Liver (tissue), 9 donors: ENCODE data around the gene AATK. TPM values are rescaled to one million over a fixed set of nuclear protein-coding genes. Genes with fewer than 3 reads are reported as not detected.

Experiments
- DNase-seq: peaks from one replicate; pipeline ENCODE4 v3.0.0-alpha.2; 2017; ENCODE audit warnings: low spot score
- H3K27ac ChIP-seq, 2 donors: one replicate each; pipeline ENCODE4 v1.7.0; 2013; ENCODE audit warnings: inconsistent platforms in 2 of 2, low read length in 2 of 2, control low read depth in 1 of 2, low read depth in 1 of 2, mild to moderate bottlenecking in 1 of 2
- H3K27me3 ChIP-seq, 4 donors: one replicate each; pipeline versions ENCODE4 v1.6.1 to v1.7.0; 2013; ENCODE audit warnings: low read length in 3 of 4, inconsistent platforms in 1 of 4, mild to moderate bottlenecking in 1 of 4, moderate library complexity in 1 of 4; ENCODE audit not compliant: control insufficient read depth in 4 of 4, insufficient read depth in 4 of 4
- H3K36me3 ChIP-seq, 4 donors: one replicate each; pipeline versions ENCODE4 v1.6.1 to v1.7.0; 2013; ENCODE audit warnings: low read length in 3 of 4, mild to moderate bottlenecking in 3 of 4, low read depth in 1 of 4, moderate library complexity in 1 of 4; ENCODE audit not compliant: control insufficient read depth in 4 of 4, insufficient read depth in 3 of 4
- H3K4me1 ChIP-seq, 4 donors: one replicate each; pipeline versions ENCODE4 v1.6.1 to v1.7.0; 2013; ENCODE audit warnings: low read length in 3 of 4, mild to moderate bottlenecking in 3 of 4, moderate library complexity in 1 of 4; ENCODE audit not compliant: control insufficient read depth in 4 of 4, insufficient read depth in 4 of 4
- H3K4me3 ChIP-seq, 3 donors: one replicate each; pipeline versions ENCODE4 v1.6.1 to v1.7.0; 2013; ENCODE audit warnings: low read length in 3 of 3, control low read depth in 1 of 3, low read depth in 1 of 3, mild to moderate bottlenecking in 1 of 3
- H3K9ac ChIP-seq, 2 donors: one replicate each; pipeline ENCODE4 v1.7.0; 2013; ENCODE audit warnings: low read length in 2 of 2, mild to moderate bottlenecking in 2 of 2, moderate library complexity in 2 of 2, control low read depth in 1 of 2, low read depth in 1 of 2
- H3K9me3 ChIP-seq, 4 donors: one replicate each; pipeline versions ENCODE4 v1.6.1 to v1.7.0; 2013; ENCODE audit warnings: low read length in 3 of 4; ENCODE audit not compliant: control insufficient read depth in 4 of 4
- EGR1 ChIP-seq, 2 donors: IDR thresholded peaks; 2 replicates each; pipeline ENCODE4 v1.6.1; 2016 to 2018; ENCODE audit warnings: antibody characterized with exemption in 2 of 2, low read depth in 2 of 2
- FOXA1 ChIP-seq: IDR thresholded peaks from 2 replicates; pipeline ENCODE4 v1.6.1; 2016; ENCODE audit warnings: antibody characterized with exemption
- FOXA2 ChIP-seq: IDR thresholded peaks from 2 replicates; pipeline ENCODE4 v1.6.1; 2016; ENCODE audit warnings: antibody characterized with exemption
- GABPA ChIP-seq, 2 donors: IDR thresholded peaks in 1 of 2; conservative IDR thresholded peaks in 1 of 2; 2 replicates each; pipeline ENCODE4 v1.6.1; 2016; ENCODE audit warnings: antibody characterized with exemption in 2 of 2, mild to moderate bottlenecking in 1 of 2, moderate library complexity in 1 of 2
- HNF4A ChIP-seq, 2 donors: conservative IDR thresholded peaks; 2 replicates each; pipeline ENCODE4 v1.6.1; 2016; ENCODE audit warnings: antibody characterized with exemption in 2 of 2, mild to moderate bottlenecking in 2 of 2
- HNF4G ChIP-seq: IDR thresholded peaks from 2 replicates; pipeline ENCODE4 v1.6.1; 2016; ENCODE audit warnings: antibody characterized with exemption
- JUND ChIP-seq, 2 donors: IDR thresholded peaks; 2 replicates each; pipeline ENCODE4 v1.6.1; 2016; ENCODE audit warnings: antibody characterized with exemption in 2 of 2
- NR2F2 ChIP-seq: IDR thresholded peaks from 2 replicates; pipeline ENCODE4 v1.6.1; 2016; ENCODE audit warnings: antibody characterized with exemption
- RAD21 ChIP-seq, 2 donors: IDR thresholded peaks; 2 replicates each; pipeline ENCODE4 v1.6.1; 2016; ENCODE audit warnings: antibody characterized with exemption in 2 of 2, mild to moderate bottlenecking in 2 of 2
- RXRA ChIP-seq, 2 donors: IDR thresholded peaks; 2 replicates each; pipeline ENCODE4 v1.6.1; 2017 to 2018; ENCODE audit warnings: antibody characterized with exemption in 2 of 2, mild to moderate bottlenecking in 1 of 2
- SP1 ChIP-seq: IDR thresholded peaks from 2 replicates; pipeline ENCODE4 v1.6.1; 2018; ENCODE audit warnings: antibody characterized with exemption, mild to moderate bottlenecking
- TAF1 ChIP-seq: conservative IDR thresholded peaks from 2 replicates; pipeline ENCODE4 v1.6.1; 2016; ENCODE audit warnings: antibody characterized with exemption, mild to moderate bottlenecking
- YY1 ChIP-seq: IDR thresholded peaks from 2 replicates; pipeline ENCODE4 v1.6.1; 2016; ENCODE audit warnings: antibody characterized with exemption, mild to moderate bottlenecking
- WGBS: extraction: QIAGEN DNeasy Blood & Tissue Kit; methylation state at CpG from one replicate; pipeline ENCODE4 v1.1.7; 2013; 5-methylcytosine and 5-hydroxymethylcytosine counted together
- polyA plus RNA-seq, 2 donors: library from polyadenylated mRNA; stranded (reverse) in 1 of 2; unstranded in 1 of 2; fragments of 200-250 nt in 1 of 2; fragments of >200 nt in 1 of 2; fragmentation: Nextera tagmentation in 1 of 2; extraction: Ambion mirVana in 1 of 2; gene quantifications; one replicate each; pipeline versions ENCODE4 v1.2.1 to v1.2.3, GENCODE V29; 2013 to 2015
- total RNA-seq, 2 donors: library from RNA; depleted of rRNA; stranded (reverse); fragments of >200 nt; gene quantifications; one replicate each; pipeline ENCODE4 v1.2.3, GENCODE V29; 2014
- TF ChIP-seq, protein P1 (sequence below): IDR thresholded peaks from 2 replicates; pipeline ENCODE4 v1.6.1; 2016; ENCODE audit warnings: antibody characterized with exemption
- TF ChIP-seq, protein P2 (sequence below): IDR thresholded peaks from 2 replicates; pipeline ENCODE4 v1.6.1; 2016; ENCODE audit warnings: antibody characterized with exemption, mild to moderate bottlenecking
- TF ChIP-seq, protein P3 (sequence below): IDR thresholded peaks from 2 replicates; pipeline ENCODE4 v1.6.1; 2016; ENCODE audit warnings: antibody characterized with exemption
- TF ChIP-seq, protein P4 (sequence below): fragments of 150-350 bp; IDR thresholded peaks from 2 replicates; pipeline ENCODE4 v1.5.1; 2017; ENCODE audit warnings: improper control_type of control experiment, low read depth, low read length; ENCODE audit not compliant: missing input control
- TF ChIP-seq, protein P5 (sequence below): IDR thresholded peaks from 2 replicates; pipeline ENCODE4 v1.6.1; 2016; ENCODE audit warnings: antibody characterized with exemption
- donor health status: healthy.
- donor health status: healthy.
- donor health status: healthy.
- donor health status: healthy.
- donor health status: healthy.

The AATK gene
- total and polyA plus RNA-seq, 4 donors: 0.24 to 2.3 (median 0.62) TPM

DNA sequence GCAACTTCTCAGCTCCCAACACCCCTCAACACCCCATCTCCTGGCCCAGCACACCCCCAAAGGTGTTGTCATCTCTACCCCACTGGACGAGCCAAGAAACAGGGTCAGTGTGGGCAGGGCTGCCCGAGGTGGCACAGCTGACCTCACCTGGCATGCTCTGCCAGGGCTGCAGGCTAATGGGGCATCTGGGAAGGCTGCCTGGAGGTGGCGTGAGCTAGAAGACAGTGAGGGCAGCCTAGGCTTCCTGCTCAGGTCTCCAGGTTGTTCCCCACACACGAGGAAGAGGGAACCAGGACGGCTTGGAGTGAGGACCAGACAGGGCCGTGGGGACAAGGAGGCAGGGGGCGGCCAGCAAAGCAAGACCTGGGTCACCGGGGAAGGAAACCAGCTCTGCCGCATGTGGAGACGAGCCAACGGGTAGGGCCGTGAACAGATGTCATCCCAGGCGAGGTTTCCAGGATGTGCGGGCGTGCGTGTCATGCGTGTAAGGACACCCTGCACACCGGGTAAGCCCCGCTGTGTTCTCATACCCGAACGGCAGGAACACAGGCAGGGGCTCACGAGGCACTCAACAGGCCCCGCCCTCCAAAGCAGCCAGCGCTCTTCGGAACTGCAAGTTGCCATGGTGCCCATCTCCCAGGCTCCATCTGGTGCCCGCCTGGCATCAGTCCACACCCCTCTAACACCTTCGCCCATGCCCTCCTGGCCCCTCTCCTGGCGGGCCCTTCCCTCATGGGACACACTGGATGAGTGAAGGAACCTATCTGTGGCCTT lies 30.3 kb downstream of the AATK start:
- 87% methylated on average over 28 of the region's 28 CpGs for WGBS
- Histone ChIP-seq H3K27ac (no peak overlapping the region), H3K4me1 (peaks cover 0 to 7% (median 0%) of the 10 kb centered on the region in 4 donors), H3K9me3 (no peaks in the 10 kb centered on the region), H3K27me3 (no peaks in the 10 kb centered on the region), H3K4me3 (no peak overlapping the region), H3K9ac (no peak overlapping the region), H3K36me3 (no peaks in the 10 kb centered on the region)
- TF ChIP-seq YY1 (no peak), NR2F2 (no peak), RAD21 (IDR thresholded peaks at IDR 0.05) (no peak), TAF1 (no peak), HNF4A (conservative IDR thresholded peaks at IDR 0.05) (no peak), HNF4G (no peak), SP1 (no peak), FOXA1 (no peak), FOXA2 (no peak), RXRA (IDR thresholded peaks at IDR 0.05) (no peak), JUND (IDR thresholded peaks at IDR 0.05) (no peak), EGR1 (IDR thresholded peaks at IDR 0.05; ENCODE audit: low read depth in 2 of 2) (no peak), GABPA (IDR thresholded peaks at IDR 0.05 in 1 of 2, conservative IDR thresholded peaks at IDR 0.05 in 1 of 2) (no peak)
- TF ChIP-seq, protein P1, sequence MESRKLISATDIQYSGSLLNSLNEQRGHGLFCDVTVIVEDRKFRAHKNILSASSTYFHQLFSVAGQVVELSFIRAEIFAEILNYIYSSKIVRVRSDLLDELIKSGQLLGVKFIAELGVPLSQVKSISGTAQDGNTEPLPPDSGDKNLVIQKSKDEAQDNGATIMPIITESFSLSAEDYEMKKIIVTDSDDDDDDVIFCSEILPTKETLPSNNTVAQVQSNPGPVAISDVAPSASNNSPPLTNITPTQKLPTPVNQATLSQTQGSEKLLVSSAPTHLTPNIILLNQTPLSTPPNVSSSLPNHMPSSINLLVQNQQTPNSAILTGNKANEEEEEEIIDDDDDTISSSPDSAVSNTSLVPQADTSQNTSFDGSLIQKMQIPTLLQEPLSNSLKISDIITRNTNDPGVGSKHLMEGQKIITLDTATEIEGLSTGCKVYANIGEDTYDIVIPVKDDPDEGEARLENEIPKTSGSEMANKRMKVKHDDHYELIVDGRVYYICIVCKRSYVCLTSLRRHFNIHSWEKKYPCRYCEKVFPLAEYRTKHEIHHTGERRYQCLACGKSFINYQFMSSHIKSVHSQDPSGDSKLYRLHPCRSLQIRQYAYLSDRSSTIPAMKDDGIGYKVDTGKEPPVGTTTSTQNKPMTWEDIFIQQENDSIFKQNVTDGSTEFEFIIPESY: no peak
- TF ChIP-seq, protein P2, sequence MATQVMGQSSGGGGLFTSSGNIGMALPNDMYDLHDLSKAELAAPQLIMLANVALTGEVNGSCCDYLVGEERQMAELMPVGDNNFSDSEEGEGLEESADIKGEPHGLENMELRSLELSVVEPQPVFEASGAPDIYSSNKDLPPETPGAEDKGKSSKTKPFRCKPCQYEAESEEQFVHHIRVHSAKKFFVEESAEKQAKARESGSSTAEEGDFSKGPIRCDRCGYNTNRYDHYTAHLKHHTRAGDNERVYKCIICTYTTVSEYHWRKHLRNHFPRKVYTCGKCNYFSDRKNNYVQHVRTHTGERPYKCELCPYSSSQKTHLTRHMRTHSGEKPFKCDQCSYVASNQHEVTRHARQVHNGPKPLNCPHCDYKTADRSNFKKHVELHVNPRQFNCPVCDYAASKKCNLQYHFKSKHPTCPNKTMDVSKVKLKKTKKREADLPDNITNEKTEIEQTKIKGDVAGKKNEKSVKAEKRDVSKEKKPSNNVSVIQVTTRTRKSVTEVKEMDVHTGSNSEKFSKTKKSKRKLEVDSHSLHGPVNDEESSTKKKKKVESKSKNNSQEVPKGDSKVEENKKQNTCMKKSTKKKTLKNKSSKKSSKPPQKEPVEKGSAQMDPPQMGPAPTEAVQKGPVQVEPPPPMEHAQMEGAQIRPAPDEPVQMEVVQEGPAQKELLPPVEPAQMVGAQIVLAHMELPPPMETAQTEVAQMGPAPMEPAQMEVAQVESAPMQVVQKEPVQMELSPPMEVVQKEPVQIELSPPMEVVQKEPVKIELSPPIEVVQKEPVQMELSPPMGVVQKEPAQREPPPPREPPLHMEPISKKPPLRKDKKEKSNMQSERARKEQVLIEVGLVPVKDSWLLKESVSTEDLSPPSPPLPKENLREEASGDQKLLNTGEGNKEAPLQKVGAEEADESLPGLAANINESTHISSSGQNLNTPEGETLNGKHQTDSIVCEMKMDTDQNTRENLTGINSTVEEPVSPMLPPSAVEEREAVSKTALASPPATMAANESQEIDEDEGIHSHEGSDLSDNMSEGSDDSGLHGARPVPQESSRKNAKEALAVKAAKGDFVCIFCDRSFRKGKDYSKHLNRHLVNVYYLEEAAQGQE: no peak
- TF ChIP-seq, protein P3, sequence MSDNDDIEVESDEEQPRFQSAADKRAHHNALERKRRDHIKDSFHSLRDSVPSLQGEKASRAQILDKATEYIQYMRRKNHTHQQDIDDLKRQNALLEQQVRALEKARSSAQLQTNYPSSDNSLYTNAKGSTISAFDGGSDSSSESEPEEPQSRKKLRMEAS: no peak
- TF ChIP-seq, protein P4, sequence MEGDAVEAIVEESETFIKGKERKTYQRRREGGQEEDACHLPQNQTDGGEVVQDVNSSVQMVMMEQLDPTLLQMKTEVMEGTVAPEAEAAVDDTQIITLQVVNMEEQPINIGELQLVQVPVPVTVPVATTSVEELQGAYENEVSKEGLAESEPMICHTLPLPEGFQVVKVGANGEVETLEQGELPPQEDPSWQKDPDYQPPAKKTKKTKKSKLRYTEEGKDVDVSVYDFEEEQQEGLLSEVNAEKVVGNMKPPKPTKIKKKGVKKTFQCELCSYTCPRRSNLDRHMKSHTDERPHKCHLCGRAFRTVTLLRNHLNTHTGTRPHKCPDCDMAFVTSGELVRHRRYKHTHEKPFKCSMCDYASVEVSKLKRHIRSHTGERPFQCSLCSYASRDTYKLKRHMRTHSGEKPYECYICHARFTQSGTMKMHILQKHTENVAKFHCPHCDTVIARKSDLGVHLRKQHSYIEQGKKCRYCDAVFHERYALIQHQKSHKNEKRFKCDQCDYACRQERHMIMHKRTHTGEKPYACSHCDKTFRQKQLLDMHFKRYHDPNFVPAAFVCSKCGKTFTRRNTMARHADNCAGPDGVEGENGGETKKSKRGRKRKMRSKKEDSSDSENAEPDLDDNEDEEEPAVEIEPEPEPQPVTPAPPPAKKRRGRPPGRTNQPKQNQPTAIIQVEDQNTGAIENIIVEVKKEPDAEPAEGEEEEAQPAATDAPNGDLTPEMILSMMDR: no peak
- TF ChIP-seq, protein P5, sequence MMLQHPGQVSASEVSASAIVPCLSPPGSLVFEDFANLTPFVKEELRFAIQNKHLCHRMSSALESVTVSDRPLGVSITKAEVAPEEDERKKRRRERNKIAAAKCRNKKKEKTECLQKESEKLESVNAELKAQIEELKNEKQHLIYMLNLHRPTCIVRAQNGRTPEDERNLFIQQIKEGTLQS: no peak
- no peak for DNase-seq
